DOHH2 (cell line): ENCODE measurements around the gene TCF25.

ENCODE experiments used
- H3F3A ChIP-seq: fragments of 200-600 bp; sonication (generic), shearing (Covaris generic); 2 replicates; pipeline ENCODE4 v1.6.0; 2016; ENCODE audit warnings: antibody characterized with exemption, mild to moderate bottlenecking; ENCODE audit not compliant: control insufficient read depth, insufficient read depth
- H3K27ac ChIP-seq: fragments of 200-600 bp; sonication (generic); 2 replicates; pipeline ENCODE4 v1.5.1; 2014; ENCODE audit warnings: low read depth, mild to moderate bottlenecking, low read length, moderate library complexity
- H3K27me3 ChIP-seq: fragments of 200-600 bp; sonication (generic); 2 replicates; pipeline ENCODE4 v1.6.1; 2014; ENCODE audit warnings: mild to moderate bottlenecking, low read length, mixed read lengths; ENCODE audit not compliant: control insufficient read depth
- H3K36me3 ChIP-seq: fragments of 200-600 bp; sonication (generic); 2 replicates; pipeline ENCODE4 v1.6.1; 2014; ENCODE audit warnings: mild to moderate bottlenecking, low read length, moderate library complexity, mixed read lengths; ENCODE audit not compliant: control insufficient read depth
- H3K4me1 ChIP-seq: fragments of 200-600 bp; sonication (generic); 2 replicates; pipeline ENCODE4 v1.6.1; 2014; ENCODE audit warnings: mild to moderate bottlenecking, low read length, mixed read lengths; ENCODE audit not compliant: control insufficient read depth
- H3K4me2 ChIP-seq: fragments of 200-600 bp; sonication (generic); 2 replicates; pipeline ENCODE4 v1.6.0; 2014; ENCODE audit warnings: mild to moderate bottlenecking, low read length, moderate library complexity
- H3K4me3 ChIP-seq: fragments of 200-600 bp; sonication (generic); 2 replicates; pipeline ENCODE4 v1.5.1; 2014; ENCODE audit warnings: mild to moderate bottlenecking, low read length, mixed read lengths
- H3K79me2 ChIP-seq: fragments of 200-600 bp; sonication (generic); 2 replicates; pipeline ENCODE4 v1.6.1; 2014; ENCODE audit warnings: mild to moderate bottlenecking, low read length, mixed read lengths; ENCODE audit not compliant: control insufficient read depth
- H3K9me2 ChIP-seq: fragments of 200-600 bp; sonication (generic); replicated peaks from 2 replicates; pipeline ENCODE4 v1.6.1; 2014; ENCODE audit warnings: mild to moderate bottlenecking, low read length, mixed read lengths; ENCODE audit not compliant: control insufficient read depth
- H3K9me3 ChIP-seq: fragments of 200-600 bp; sonication (generic); 2 replicates; pipeline ENCODE4 v1.6.1; 2014; ENCODE audit warnings: antibody characterized with exemption, low read length, mixed read lengths; ENCODE audit not compliant: control insufficient read depth, insufficient read depth
- H4K20me1 ChIP-seq: fragments of 200-600 bp; sonication (generic); 2 replicates; pipeline ENCODE4 v1.6.0; 2014; ENCODE audit warnings: low read depth, mild to moderate bottlenecking, antibody characterized with exemption, low read length, moderate library complexity; ENCODE audit not compliant: control insufficient read depth, insufficient read depth
- EZH2phosphoT487 ChIP-seq: fragments of 200-600 bp; sonication (generic); IDR thresholded peaks from 2 replicates; pipeline ENCODE4 v1.6.1; 2017; ENCODE audit warnings: borderline replicate concordance, mild to moderate bottlenecking, antibody characterized with exemption, low read length, moderate library complexity, mixed read lengths
- TF ChIP-seq, protein P1 (sequence below): fragments of 200-600 bp; sonication (generic); IDR thresholded peaks from one replicate; pipeline ENCODE4 v1.5.1; 2014; ENCODE audit warnings: antibody characterized with exemption, mild to moderate bottlenecking, low read depth, low read length; ENCODE audit not compliant: poor library complexity, severe bottlenecking

TCF25 gene

GRCh38 chr16:89945654-89946053 is 72.3 kb downstream of the TCF25 start:
- Histone ChIP-seq H3K9me2 (no peaks in the 10 kb centered on the region), H3K27me3 (no peaks in the 10 kb centered on the region), H4K20me1 (no peaks in the 10 kb centered on the region), H3K4me1 (peaks cover 81% of the 10 kb centered on the region), H3K79me2 (peaks cover 38% of the 10 kb centered on the region), H3K9me3 (no peaks in the 10 kb centered on the region), H3K36me3 (peaks cover 29% of the 10 kb centered on the region), H3F3A (peaks cover 57% of the 10 kb centered on the region), H3K4me2 (peak overlapping the region; percentile 100), H3K27ac (peak overlapping the region; percentile 93), H3K4me3 (peak overlapping the region; percentile 44)
- TF ChIP-seq EZH2phosphoT487 = no peak
- TF ChIP-seq, protein P1, sequence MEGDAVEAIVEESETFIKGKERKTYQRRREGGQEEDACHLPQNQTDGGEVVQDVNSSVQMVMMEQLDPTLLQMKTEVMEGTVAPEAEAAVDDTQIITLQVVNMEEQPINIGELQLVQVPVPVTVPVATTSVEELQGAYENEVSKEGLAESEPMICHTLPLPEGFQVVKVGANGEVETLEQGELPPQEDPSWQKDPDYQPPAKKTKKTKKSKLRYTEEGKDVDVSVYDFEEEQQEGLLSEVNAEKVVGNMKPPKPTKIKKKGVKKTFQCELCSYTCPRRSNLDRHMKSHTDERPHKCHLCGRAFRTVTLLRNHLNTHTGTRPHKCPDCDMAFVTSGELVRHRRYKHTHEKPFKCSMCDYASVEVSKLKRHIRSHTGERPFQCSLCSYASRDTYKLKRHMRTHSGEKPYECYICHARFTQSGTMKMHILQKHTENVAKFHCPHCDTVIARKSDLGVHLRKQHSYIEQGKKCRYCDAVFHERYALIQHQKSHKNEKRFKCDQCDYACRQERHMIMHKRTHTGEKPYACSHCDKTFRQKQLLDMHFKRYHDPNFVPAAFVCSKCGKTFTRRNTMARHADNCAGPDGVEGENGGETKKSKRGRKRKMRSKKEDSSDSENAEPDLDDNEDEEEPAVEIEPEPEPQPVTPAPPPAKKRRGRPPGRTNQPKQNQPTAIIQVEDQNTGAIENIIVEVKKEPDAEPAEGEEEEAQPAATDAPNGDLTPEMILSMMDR = peak; percentile 17

DNA sequence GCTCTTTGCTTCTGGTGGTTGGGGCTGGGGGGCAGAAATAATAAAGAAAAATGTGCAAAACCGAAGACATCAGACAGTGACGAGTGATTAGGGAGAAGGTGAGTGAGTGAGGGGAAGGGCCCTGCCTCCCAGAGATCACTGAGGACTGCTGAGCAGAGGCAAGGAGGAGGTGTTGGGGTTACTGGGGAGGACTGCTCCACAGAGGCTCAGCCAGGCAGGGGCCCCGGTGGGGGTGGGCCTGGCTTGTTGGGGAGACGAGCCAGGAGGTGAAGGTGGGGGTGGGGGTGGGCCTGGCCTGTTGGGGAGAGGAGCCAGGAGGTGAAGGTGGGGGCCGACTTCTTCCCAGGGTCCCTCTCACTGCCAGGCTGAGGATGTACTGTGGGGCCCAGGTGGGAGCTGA is 73.1 kb downstream of the TCF25 start:
- no peaks in the 10 kb centered on the region for H3K9me3 ChIP-seq
- peak overlapping the region; percentile 100 for H3K4me2 ChIP-seq
- TF ChIP-seq, protein P1 = no peak
- TF ChIP-seq EZH2phosphoT487 = no peak
- no peaks in the 10 kb centered on the region for H3K27me3 ChIP-seq
- no peaks in the 10 kb centered on the region for H3K9me2 ChIP-seq
- H3K4me1 ChIP-seq = peaks cover 81% of the 10 kb centered on the region
- peaks cover 57% of the 10 kb centered on the region for H3F3A ChIP-seq
- peaks cover 38% of the 10 kb centered on the region for H3K36me3 ChIP-seq
- peak overlapping the region; percentile 78 for H3K4me3 ChIP-seq
- peaks cover 46% of the 10 kb centered on the region for H3K79me2 ChIP-seq
- H4K20me1 ChIP-seq = no peaks in the 10 kb centered on the region
- H3K27ac ChIP-seq = peak overlapping the region; percentile 93

GRCh38 chr16:89949121-89949742 is 75.8 kb downstream of the TCF25 start:
- Histone ChIP-seq H4K20me1 (no peaks in the 10 kb centered on the region), H3K4me2 (peak overlapping the region; percentile 99), H3F3A (peaks cover 59% of the 10 kb centered on the region), H3K9me2 (no peaks in the 10 kb centered on the region), H3K27me3 (no peaks in the 10 kb centered on the region), H3K79me2 (peaks cover 70% of the 10 kb centered on the region), H3K27ac (peak overlapping the region; percentile 96), H3K4me3 (peak overlapping the region; percentile 85), H3K36me3 (peaks cover 58% of the 10 kb centered on the region), H3K4me1 (peaks cover 81% of the 10 kb centered on the region), H3K9me3 (no peaks in the 10 kb centered on the region)
- TF ChIP-seq EZH2phosphoT487 = no peak
- TF ChIP-seq, protein P1 = no peak
